Adrenal gland (tissue), 5 donors: ENCODE measurements around the gene HDAC4.

ENCODE experiments used
- CTCF ChIP-seq, 6 experiments: fragments of 450-650 bp in 4 of 6; fragments of 200-600 bp in 2 of 6; sonication (generic) in 1 of 6; IDR thresholded peaks; 1 replicate in 5 of 6; 2 replicates in 1 of 6; pipeline versions ENCODE4 v1.5.1 to v1.8.0; 2016 to 2021; ENCODE audit warnings: antibody characterized with exemption in 6 of 6, mild to moderate bottlenecking in 2 of 6, moderate library complexity in 1 of 6
- POLR2A ChIP-seq, 2 donors: fragments of 450-650 bp; IDR thresholded peaks; one replicate each; pipeline ENCODE4 v1.6.1; 2017; ENCODE audit warnings: antibody characterized with exemption in 2 of 2, mild to moderate bottlenecking in 2 of 2, moderate library complexity in 1 of 2
- donor health status: DM: no; HTN: no; CAD: no.

GRCh38 chr2:239004274-239005015 is 396.4 kb downstream of the HDAC4 start:
- TF ChIP-seq POLR2A (IDR thresholded peaks at IDR 0.05) (no peak), CTCF (IDR thresholded peaks at IDR 0.05) (no peak)
